Left colon (tissue), 2 donors: ENCODE results near the gene MRPL46. TPM values are rescaled to one million over a fixed set of nuclear protein-coding genes. Genes with fewer than 3 reads are reported as not detected.

Experiments used
- total RNA-seq, 2 donors: library from RNA; stranded (reverse); fragmentation: NEBNext Ultra II Directional; extraction: Animal tissue kit (Norgen Biotek cat#: 25700); gene quantifications; one replicate each; pipeline ENCODE4 v1.2.1, GENCODE V29; 2021
- donor health status: DM: no; HTN: no; CAD: no.
- donor health status: DM: yes; HTN: yes; CAD: no.

Gene MRPL46
- total RNA-seq, 2 donors from 2014 or later: 23.6 to 31.8 TPM

Other genes with a start within 250 kb of the MRPL46 start
- 1 to 10 TPM in 1 of 2 donors, under 1 TPM in 1; 0.55 to 1.3 TPM for gene NTRK3, start 210.6 kb downstream of the MRPL46 start, total RNA-seq
- gene MRPS11, start 320 bp upstream of the MRPL46 start, total RNA-seq: 10 to 100 TPM; 45.9 to 50.2 TPM
- gene DET1, start 79.3 kb upstream of the MRPL46 start, total RNA-seq: 1 to 10 TPM; 5.3 to 5.9 TPM
- 10 to 100 TPM; 11.4 to 16.9 TPM for gene AEN, start 154.0 kb upstream of the MRPL46 start, total RNA-seq
- gene ISG20, start 171.6 kb upstream of the MRPL46 start, total RNA-seq: 10 to 100 TPM; 46.2 to 85.5 TPM